Measurements from ENCODE around the gene SP1. TPM values are rescaled to one million over a fixed set of nuclear protein-coding genes. Genes with fewer than 3 reads are reported as not detected.

Gene SP1
- total RNA-seq, 1 experiment from 2014 or later, result 96.8 TPM

DNA sequence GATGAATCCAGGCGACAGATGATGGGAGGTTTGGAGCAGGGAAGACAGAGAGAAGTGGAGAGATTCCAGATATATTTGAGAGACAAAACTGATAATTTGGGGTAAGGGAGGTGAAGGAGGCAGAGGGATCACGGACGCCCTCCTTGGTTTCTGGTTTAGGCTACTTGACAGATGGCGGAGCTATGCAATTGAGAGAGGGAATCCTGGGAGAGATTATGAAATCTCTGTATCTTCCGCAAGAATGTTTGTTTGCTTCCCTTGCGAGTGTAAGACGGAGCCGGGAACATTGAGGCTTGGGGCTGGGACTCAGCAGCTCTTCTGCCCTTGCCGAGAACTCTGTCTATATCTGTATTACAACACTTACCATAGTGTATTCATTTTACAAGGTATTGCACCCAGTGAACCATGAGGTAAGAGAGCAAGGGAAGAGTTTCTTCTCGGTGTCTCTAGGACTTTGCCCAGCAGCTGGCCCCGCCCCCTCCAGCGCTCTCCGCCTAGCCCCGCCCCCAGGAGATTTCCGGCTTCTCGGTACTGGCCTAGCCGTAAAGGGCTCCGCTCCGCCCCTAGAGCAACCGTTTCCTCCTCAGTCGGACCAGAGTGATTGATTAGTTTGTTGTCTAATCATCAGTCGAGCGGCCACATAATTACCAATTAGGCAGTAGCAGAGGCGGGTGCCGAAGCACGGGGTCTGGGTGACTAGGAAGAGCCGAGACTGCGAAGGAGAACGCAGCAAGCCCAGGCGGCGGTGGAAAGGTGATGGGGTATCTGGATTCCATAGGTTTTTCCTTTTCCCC, 61.3 kb downstream of the SP1 start, which contains the start of gene PRR13:
PRR13 (plus strand) TSS at position 695 of the 794 bp plus-strand sequence. CDS start 981 bp downstream, outside the sequence.
- peaks cover 10 to 30% of the 10 kb centered on the region in 2 experiments; a peak in 3 of 4 replicates for H3K4me1 ChIP-seq (ENCODE audit: control insufficient read depth in 1 of 2, insufficient read depth in 2 of 2, low read length in 2 of 2)
- BruUV-seq (replicated peaks), result TSS peak; percentile 100

More for the DNA sequence above, 61.3 kb downstream of the SP1 start, which contains the start of gene PRR13:
- peak within 1 kb of the TSS; percentile 98 for H3K4me2 ChIP-seq (ENCODE audit: low read length)
- RAD21 ChIA-PET (ENCODE audit: low non-redundant PET in 1 of 2, low total read pairs in 2 of 2, uncharacterized antibody in 2 of 2, unreplicated experiment in 2 of 2), result no interaction called here
- peak within 1 kb of the TSS; percentile 96 to 98 for H3K4me3 ChIP-seq (replicated peaks in 1 of 2; ENCODE audit: low read depth in 1 of 2, low read length in 2 of 2)
- CTCF ChIA-PET, result interaction anchor here (0.5 to 1.8 kb wide), 4 partner anchors 10 to 89 kb away, joined by 3 to 14 read pairs (median 4); no protein-coding TSS in a partner anchor
- H4K20me1 ChIP-seq (ENCODE audit: insufficient read depth), result 0 out of 2 replicates have a peak, but pooled peaks cover 3% of the 10 kb centered on the region
- H3K79me2 ChIP-seq (ENCODE audit: insufficient read depth, low read length), result peaks cover 39% of the 10 kb centered on the region
- intact Hi-C loops (cut with micrococcal nuclease), result no loop called here
- DNase-seq (ENCODE audit: low read depth, low spot score) (peak; percentile 99), ATAC-seq (peak; percentile 98)
- TF ChIP-seq, protein P1, sequence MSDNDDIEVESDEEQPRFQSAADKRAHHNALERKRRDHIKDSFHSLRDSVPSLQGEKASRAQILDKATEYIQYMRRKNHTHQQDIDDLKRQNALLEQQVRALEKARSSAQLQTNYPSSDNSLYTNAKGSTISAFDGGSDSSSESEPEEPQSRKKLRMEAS (IDR thresholded peaks at IDR 0.05), result peak; percentile 13; the same call in 1 of the 2 replicates
- TF ChIP-seq POLR2AphosphoS5 (IDR thresholded peaks at IDR 0.05; ENCODE audit: low read depth, low read length) (peak; percentile 99), FOSL1 (IDR thresholded peaks at IDR 0.05; ENCODE audit: low read depth) (no peak), CTCF (IDR thresholded peaks at IDR 0.05 in 2 of 3, conservative IDR thresholded peaks at IDR 0.05 in 1 of 3; ENCODE audit: borderline replicate concordance in 1 of 3, insufficient read depth in 1 of 3, low read depth in 2 of 3, low read length in 2 of 3) (no peak), SIN3A (IDR thresholded peaks at IDR 0.05; ENCODE audit: low read depth) (peak; percentile 91), CBX3 (IDR thresholded peaks at IDR 0.05; ENCODE audit: low read depth) (no peak), ZFX (IDR thresholded peaks at IDR 0.05) (no peak), ZNF274 (IDR thresholded peaks at IDR 0.05; ENCODE audit: low read depth, low read length) (no peak), ELF1 (IDR thresholded peaks at IDR 0.05; ENCODE audit: borderline replicate concordance, low read depth) (no peak; the same call in 1 of the 2 replicates), TCF7L2 (IDR thresholded peaks at IDR 0.05; ENCODE audit: borderline replicate concordance, extremely low read depth, insufficient read depth, insufficient read length) (no peak), POLR2A (IDR thresholded peaks at IDR 0.05; ENCODE audit: borderline replicate concordance, extremely low read depth, insufficient read depth, insufficient read length) (peak; percentile 95), SP1 (IDR thresholded peaks at IDR 0.05; ENCODE audit: low read depth) (peak; percentile 95), YY1 (IDR thresholded peaks at IDR 0.05; ENCODE audit: extremely low read depth, insufficient replicate concordance, low read depth, low read length) (peak; percentile 48), ATF3 (IDR thresholded peaks at IDR 0.05) (no peak), EZH2 (IDR thresholded peaks at IDR 0.05) (no peak), CEBPB (IDR thresholded peaks at IDR 0.05; ENCODE audit: low read depth) (peak; percentile 92)
- TF ChIP-seq, protein P2, sequence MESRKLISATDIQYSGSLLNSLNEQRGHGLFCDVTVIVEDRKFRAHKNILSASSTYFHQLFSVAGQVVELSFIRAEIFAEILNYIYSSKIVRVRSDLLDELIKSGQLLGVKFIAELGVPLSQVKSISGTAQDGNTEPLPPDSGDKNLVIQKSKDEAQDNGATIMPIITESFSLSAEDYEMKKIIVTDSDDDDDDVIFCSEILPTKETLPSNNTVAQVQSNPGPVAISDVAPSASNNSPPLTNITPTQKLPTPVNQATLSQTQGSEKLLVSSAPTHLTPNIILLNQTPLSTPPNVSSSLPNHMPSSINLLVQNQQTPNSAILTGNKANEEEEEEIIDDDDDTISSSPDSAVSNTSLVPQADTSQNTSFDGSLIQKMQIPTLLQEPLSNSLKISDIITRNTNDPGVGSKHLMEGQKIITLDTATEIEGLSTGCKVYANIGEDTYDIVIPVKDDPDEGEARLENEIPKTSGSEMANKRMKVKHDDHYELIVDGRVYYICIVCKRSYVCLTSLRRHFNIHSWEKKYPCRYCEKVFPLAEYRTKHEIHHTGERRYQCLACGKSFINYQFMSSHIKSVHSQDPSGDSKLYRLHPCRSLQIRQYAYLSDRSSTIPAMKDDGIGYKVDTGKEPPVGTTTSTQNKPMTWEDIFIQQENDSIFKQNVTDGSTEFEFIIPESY (IDR thresholded peaks at IDR 0.05; ENCODE audit: extremely low read depth, insufficient replicate concordance, low read length), result no peak
- H2AFZ ChIP-seq (ENCODE audit: low read depth, low read length, poor library complexity, severe bottlenecking), result no peak within 1 kb of the TSS
- H3K36me3 ChIP-seq (ENCODE audit: control insufficient read depth in 1 of 2, insufficient read depth in 2 of 2, low read length in 2 of 2), result peaks cover 17 to 23% of the 10 kb centered on the region in 2 experiments
- H3K9me3 ChIP-seq (ENCODE audit: control insufficient read depth in 1 of 2, insufficient read depth in 1 of 2, low read depth in 1 of 2, low read length in 2 of 2), result no peaks in the 10 kb centered on the region
- H3K27me3 ChIP-seq (ENCODE audit: insufficient read depth, low read length), result no peaks in the 10 kb centered on the region
- no peaks in the 10 kb centered on the region for H3K9me2 ChIP-seq (ENCODE audit: insufficient read depth)
- peak within 1 kb of the TSS; percentile 82 for H3K27ac ChIP-seq (ENCODE audit: low read depth, low read length)
- POLR2A ChIA-PET, result interaction anchor here (0.9 to 1.4 kb wide), 13 partner anchors 8 to 394 kb away, joined by 3 to 21 read pairs (median 5); partner anchors contain the start of genes AAAS and TARBP2
- peak within 1 kb of the TSS; percentile 98 for H3K9ac ChIP-seq (ENCODE audit: low read length)
